Activated T-cell treated with anti-CD3 and anti-CD28 coated beads, Interleukin-2, amount 50 U/mL, for 72 hours (primary cell): ENCODE results near the gene ADCY3. TPM values are rescaled to one million over a fixed set of nuclear protein-coding genes. Genes with fewer than 3 reads are reported as not detected.
"Not testable (repeated sequence)": the region's sequence is repeated elsewhere in the genome, so short reads cannot be mapped to it uniquely, and the experiment has no call there.

Experiments used
- ATAC-seq, 2 donors: fragments of 150-1000 bp; cut with Tn5 transposase; replicated peaks in 1 of 2; 2 replicates each; pipeline ENCODE4 v1.10.0; 2021; ENCODE audit warnings: moderate library complexity in 2 of 2, mild to moderate bottlenecking in 1 of 2
- DNase-seq, 2 donors: peaks; one replicate each; pipeline ENCODE4 v3.0.0; 2021 to 2022; ENCODE audit warnings: mixed read lengths in 1 of 2
- H3K27ac Mint-ChIP-seq: one replicate; pipeline ENCODE4 v1.8.0; 2022; ENCODE audit warnings: mild to moderate bottlenecking, moderate library complexity, mixed read lengths
- H3K27me3 Mint-ChIP-seq: one replicate; pipeline ENCODE4 v1.8.0; 2022; ENCODE audit warnings: low read depth, mixed read lengths
- H3K36me3 Mint-ChIP-seq, 2 donors: one replicate each; pipeline ENCODE4 v1.8.0; 2022; ENCODE audit warnings: mixed read lengths in 2 of 2, mild to moderate bottlenecking in 1 of 2; ENCODE audit not compliant: insufficient read depth in 2 of 2
- H3K4me1 Mint-ChIP-seq: one replicate; pipeline ENCODE4 v1.8.0; 2022; ENCODE audit warnings: low read depth, mixed read lengths
- H3K4me3 Mint-ChIP-seq, 2 donors: one replicate each; pipeline ENCODE4 v1.8.0; 2022; ENCODE audit warnings: mild to moderate bottlenecking in 2 of 2, mixed read lengths in 2 of 2, moderate library complexity in 2 of 2
- H3K9me3 Mint-ChIP-seq, 2 donors: one replicate each; pipeline ENCODE4 v1.8.0; 2022; ENCODE audit warnings: mixed read lengths in 2 of 2
- total RNA-seq, 2 donors: library from RNA; stranded (reverse); gene quantifications; one replicate each; pipeline ENCODE4 v1.2.3, GENCODE V29; 2022

Gene ADCY3
- total RNA-seq, 2 donors from 2014 or later = 55.5 to 63.4 TPM

- peaks cover 18 to 46% of the 10 kb centered on the region in 2 donors for H3K36me3 Mint-ChIP-seq
- peak overlapping the region; percentile 77 for H3K27ac Mint-ChIP-seq
Measured at GRCh38 chr2:24806661-24807036, 113.4 kb downstream of the ADCY3 start.

GRCh38 chr2:24805811-24806660, 114.0 kb downstream of the ADCY3 start:
- DNase-seq, H3K4me3 Mint-ChIP-seq, H3K9me3 Mint-ChIP-seq, H3K27ac Mint-ChIP-seq, ATAC-seq, H3K27me3 Mint-ChIP-seq: not testable (repeated sequence)
- Mint-ChIP-seq H3K4me1 (peaks cover 24% of the 10 kb centered on the region), H3K36me3 (peaks cover 18 to 49% of the 10 kb centered on the region in 2 donors)

More at GRCh38 chr2:24806661-24807036, 113.4 kb downstream of the ADCY3 start:
- ATAC-seq (no peak), DNase-seq (no peak)
- Mint-ChIP-seq H3K9me3 (peaks cover 0 to 2% of the 10 kb centered on the region in 2 donors), H3K27me3 (no peaks in the 10 kb centered on the region), H3K4me1 (peaks cover 24% of the 10 kb centered on the region), H3K4me3 (no peak overlapping the region)

GRCh38 chr2:24800487-24800886, 119.5 kb downstream of the ADCY3 start:
- not testable (repeated sequence) for ATAC-seq, H3K9me3 Mint-ChIP-seq, H3K27me3 Mint-ChIP-seq, DNase-seq, H3K27ac Mint-ChIP-seq, H3K4me3 Mint-ChIP-seq
- Mint-ChIP-seq H3K36me3 (peaks cover 25 to 62% of the 10 kb centered on the region in 2 donors), H3K4me1 (peaks cover 19% of the 10 kb centered on the region)

- Mint-ChIP-seq H3K4me3 (no peak overlapping the region), H3K36me3 (peaks cover 18 to 47% of the 10 kb centered on the region in 2 donors), H3K27me3 (no peaks in the 10 kb centered on the region), H3K4me1 (peaks cover 34% of the 10 kb centered on the region), H3K27ac (peak overlapping the region; percentile 22), H3K9me3 (peaks cover 0 to 2% of the 10 kb centered on the region in 2 donors)
- ATAC-seq (no peak), DNase-seq (no peak)
Measured at GRCh38 chr2:24797644-24798043, 122.4 kb downstream of the ADCY3 start.

- Mint-ChIP-seq H3K36me3 (peaks cover 10 to 25% of the 10 kb centered on the region in 2 donors), H3K4me1 (peaks cover 40% of the 10 kb centered on the region)
- DNase-seq = peak; percentile 13 to 16
Measured at GRCh38 chr2:24793761-24794435, 126.1 kb downstream of the ADCY3 start.

GRCh38 chr2:24792874-24793760, 126.9 kb downstream of the ADCY3 start, which contains the start of the genes CENPO and PTRHD1:
Gene CENPO (plus strand): TSS chr2:24793425. CDS start chr2:24793920, 495 bp downstream.
Gene PTRHD1 (minus strand): TSS chr2:24793391. CDS start chr2:24793377, 14 bp downstream.
- ATAC-seq = peak; percentile 97 to 98
- H3K4me1 Mint-ChIP-seq = peaks cover 40% of the 10 kb centered on the region
- H3K9me3 Mint-ChIP-seq = no peaks in the 10 kb centered on the region
- peak within 1 kb of the TSS; percentile 95 to 97 for H3K4me3 Mint-ChIP-seq
- peaks cover 9 to 19% of the 10 kb centered on the region in 2 donors for H3K36me3 Mint-ChIP-seq
- peak; percentile 94 to 95 for DNase-seq
- peak within 1 kb of the TSS; percentile 100 for H3K27ac Mint-ChIP-seq
- H3K27me3 Mint-ChIP-seq = no peaks in the 10 kb centered on the region

More at GRCh38 chr2:24793761-24794435, 126.1 kb downstream of the ADCY3 start:
- no peak for ATAC-seq
- H3K27me3 Mint-ChIP-seq = no peaks in the 10 kb centered on the region
- peak overlapping the region; percentile 95 to 97 for H3K4me3 Mint-ChIP-seq
- peak overlapping the region; percentile 100 for H3K27ac Mint-ChIP-seq
- H3K9me3 Mint-ChIP-seq = no peaks in the 10 kb centered on the region

GRCh38 chr2:24792542-24792873, 127.5 kb downstream of the ADCY3 start:
- Mint-ChIP-seq H3K9me3 (no peaks in the 10 kb centered on the region), H3K27me3 (no peaks in the 10 kb centered on the region), H3K27ac (peak overlapping the region; percentile 100), H3K4me3 (peak overlapping the region; percentile 95 to 97), H3K36me3 (peaks cover 4 to 13% of the 10 kb centered on the region in 2 donors), H3K4me1 (peaks cover 34% of the 10 kb centered on the region)
- ATAC-seq = no peak
- no peak for DNase-seq

GRCh38 chr2:24791452-24791851, 128.6 kb downstream of the ADCY3 start:
- Mint-ChIP-seq H3K27me3 (no peaks in the 10 kb centered on the region), H3K4me1 (peaks cover 24% of the 10 kb centered on the region), H3K27ac (no peak overlapping the region), H3K4me3 (no peak overlapping the region), H3K36me3 (peaks cover 2 to 3% of the 10 kb centered on the region in 2 donors), H3K9me3 (no peaks in the 10 kb centered on the region)
- ATAC-seq = no peak
- DNase-seq = no peak

GRCh38 chr2:24788816-24789215, 131.2 kb downstream of the ADCY3 start:
- no peak for DNase-seq
- no peak overlapping the region for H3K27ac Mint-ChIP-seq
- H3K36me3 Mint-ChIP-seq = peaks cover 2% of the 10 kb centered on the region in 2 donors
- H3K4me3 Mint-ChIP-seq = no peak overlapping the region
- H3K27me3 Mint-ChIP-seq = no peaks in the 10 kb centered on the region
- H3K9me3 Mint-ChIP-seq = no peaks in the 10 kb centered on the region
- H3K4me1 Mint-ChIP-seq = peaks cover 6% of the 10 kb centered on the region
- no peak for ATAC-seq

- H3K27ac Mint-ChIP-seq = no peak overlapping the region
- ATAC-seq = no peak
- peaks cover 5% of the 10 kb centered on the region for H3K27me3 Mint-ChIP-seq
- no peaks in the 10 kb centered on the region for H3K36me3 Mint-ChIP-seq
- H3K4me1 Mint-ChIP-seq = peaks cover 4% of the 10 kb centered on the region
- no peak for DNase-seq
- H3K9me3 Mint-ChIP-seq = no peaks in the 10 kb centered on the region
- H3K4me3 Mint-ChIP-seq = no peak overlapping the region
Measured at GRCh38 chr2:24787532-24787931, 132.5 kb downstream of the ADCY3 start.

- Mint-ChIP-seq H3K4me1 (no peaks in the 10 kb centered on the region), H3K4me3 (no peak overlapping the region), H3K27ac (no peak overlapping the region), H3K9me3 (no peaks in the 10 kb centered on the region), H3K27me3 (peaks cover 10% of the 10 kb centered on the region), H3K36me3 (no peaks in the 10 kb centered on the region)
- DNase-seq = no peak
- ATAC-seq = no peak
Measured at GRCh38 chr2:24785671-24786321, 134.2 kb downstream of the ADCY3 start.

- H3K4me3 Mint-ChIP-seq = no peak overlapping the region
- no peaks in the 10 kb centered on the region for H3K4me1 Mint-ChIP-seq
- H3K27ac Mint-ChIP-seq = no peak overlapping the region
- H3K36me3 Mint-ChIP-seq = no peaks in the 10 kb centered on the region
- ATAC-seq (no peak), DNase-seq (no peak)
- no peaks in the 10 kb centered on the region for H3K9me3 Mint-ChIP-seq
- peaks cover 14% of the 10 kb centered on the region for H3K27me3 Mint-ChIP-seq
Measured at GRCh38 chr2:24783641-24784040, 136.4 kb downstream of the ADCY3 start.
